Measurements from ENCODE around the gene SEZ6L2.
A peak's percentile ranks its signal among the peaks of the same experiment; 100 is the strongest.
"Not testable (repeated sequence)": the region's sequence is repeated elsewhere in the genome, so short reads cannot be mapped to it uniquely, and the experiment has no call there.

Gene SEZ6L2

GRCh38 chr16:29910819-29911675 lies 11.7 kb upstream of the SEZ6L2 start:
- no peak for DNase-seq (ENCODE audit: low read depth)

GRCh38 chr16:29909851-29910250 lies 10.5 kb upstream of the SEZ6L2 start:
- not testable (repeated sequence) for DNase-seq (ENCODE audit: low read depth)

GRCh38 chr16:29909391-29909790 lies 10.0 kb upstream of the SEZ6L2 start:
- DNase-seq (ENCODE audit: low read depth) = no peak

- no peak for DNase-seq (ENCODE audit: low read depth)
Measured at GRCh38 chr16:29908719-29909220, 9.4 kb upstream of the SEZ6L2 start.

- no peak for DNase-seq (ENCODE audit: low read depth)
Measured at GRCh38 chr16:29907973-29908372, 8.6 kb upstream of the SEZ6L2 start.

DNA sequence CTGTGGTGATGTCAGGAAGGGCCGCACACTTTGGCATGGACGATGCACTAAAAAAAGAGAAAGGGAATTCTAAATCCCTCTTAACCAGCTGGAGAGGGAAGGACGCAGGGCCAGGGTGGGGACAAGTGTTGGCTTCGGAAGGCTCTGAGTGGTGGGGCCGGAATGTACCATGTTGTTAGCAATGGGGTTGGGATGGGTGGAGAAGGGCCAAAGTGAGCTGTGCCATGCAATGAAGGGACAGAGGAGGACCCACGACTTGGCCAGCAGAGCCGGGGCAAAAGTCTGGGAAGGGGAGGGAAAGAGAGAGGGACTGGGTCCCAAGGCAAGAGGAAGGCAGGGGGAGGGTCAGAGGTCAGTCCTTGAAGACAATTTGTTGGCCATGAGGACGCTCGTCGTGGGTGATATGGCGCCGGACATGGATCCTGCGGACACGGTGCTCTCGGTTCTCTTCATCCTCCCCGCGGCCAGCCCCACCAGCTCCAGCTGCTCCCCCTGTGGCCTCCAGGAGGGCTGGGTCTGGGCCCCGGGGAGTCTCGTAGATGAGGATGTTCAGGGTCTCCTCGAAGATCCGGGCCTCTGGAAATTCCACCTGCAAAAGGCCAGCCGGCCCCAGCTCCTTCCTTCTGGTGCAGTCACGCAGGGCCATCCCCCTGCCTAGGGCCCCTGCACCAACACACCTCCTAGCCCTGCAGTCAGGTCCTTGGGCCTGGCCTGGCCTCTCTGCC lies 7.3 kb upstream of the SEZ6L2 start:
- DNase-seq (ENCODE audit: low read depth) = no peak

DNA sequence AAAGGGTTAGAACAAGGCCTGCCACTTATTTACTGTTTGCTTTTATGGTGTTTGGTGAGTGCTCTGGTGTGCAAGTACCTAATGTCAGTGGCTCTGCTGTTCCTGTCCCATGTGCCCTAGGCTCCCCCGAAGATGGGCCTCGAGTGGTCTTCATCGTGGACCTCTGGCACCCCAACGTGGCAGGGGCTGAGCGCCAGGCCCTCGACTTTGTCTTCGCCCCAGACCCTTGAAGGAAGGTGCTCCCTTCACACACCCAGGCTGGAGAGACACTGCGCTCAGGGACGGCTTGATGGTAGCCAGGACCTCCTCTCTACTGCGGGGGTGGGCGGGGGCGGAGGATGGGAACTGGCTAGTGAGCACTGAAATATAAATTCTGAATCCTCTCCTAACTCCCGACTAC lies 6.3 kb upstream of the SEZ6L2 start:
- no peak for DNase-seq (ENCODE audit: low read depth)

GRCh38 chr16:29904947-29905346 lies 5.6 kb upstream of the SEZ6L2 start:
- no peak for DNase-seq (ENCODE audit: low read depth)

GRCh38 chr16:29903590-29903989 lies 4.2 kb upstream of the SEZ6L2 start:
- no peak for DNase-seq (ENCODE audit: low read depth)

- no peak for DNase-seq (ENCODE audit: low read depth)
Measured at GRCh38 chr16:29901607-29901945, 2.2 kb upstream of the SEZ6L2 start.

- no peak for DNase-seq (ENCODE audit: low read depth)
Measured at GRCh38 chr16:29900888-29901606, 1.7 kb upstream of the SEZ6L2 start.

DNA sequence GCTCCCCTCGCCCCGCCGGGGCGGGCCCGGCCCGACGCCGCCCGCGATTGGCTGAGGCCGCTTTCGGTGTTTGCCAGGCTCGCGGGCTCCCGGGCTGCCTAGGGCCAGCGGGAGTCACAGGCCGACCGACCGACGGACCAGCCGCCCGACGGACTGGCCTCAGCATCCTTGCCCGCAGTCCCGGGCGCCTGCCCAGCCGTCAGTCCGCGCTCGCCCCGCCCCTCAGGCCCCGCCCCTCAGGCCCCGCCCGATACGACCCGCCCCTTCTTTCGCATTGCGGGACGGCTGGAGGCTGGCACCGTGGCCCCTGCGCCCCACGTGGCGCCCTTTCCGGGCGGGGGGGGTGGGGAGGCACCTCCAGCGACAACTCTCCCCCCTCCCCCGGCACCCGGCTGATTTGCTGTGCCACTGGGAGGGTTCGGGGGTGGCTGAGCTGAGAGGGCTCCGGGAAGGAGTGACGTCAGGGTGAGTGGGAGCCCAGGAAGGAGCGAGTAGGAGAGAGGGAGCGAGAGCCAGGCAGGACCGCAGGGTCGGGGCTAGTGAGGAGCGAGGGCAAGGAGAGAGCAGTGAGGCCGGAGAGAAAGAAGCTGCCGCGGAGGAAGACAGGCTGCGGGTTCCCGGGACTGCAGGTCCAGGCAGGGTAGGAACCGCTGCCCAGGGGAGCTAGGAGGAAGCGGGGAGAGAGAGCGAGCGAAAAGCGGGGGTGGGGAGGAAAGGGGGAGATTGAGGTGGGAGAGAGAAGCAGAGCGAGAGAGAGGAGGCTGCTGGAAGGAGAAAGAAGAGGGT lies 945 bp upstream of the SEZ6L2 start, which contains the start of gene ASPHD1:
TSS of gene ASPHD1 (plus strand) at position 387 of the 786 bp plus-strand sequence. CDS start 484 bp downstream, outside the sequence.
- DNase-seq (ENCODE audit: low read depth) = peak; percentile 67

- no peak for DNase-seq (ENCODE audit: low read depth)
Measured at GRCh38 chr16:29898804-29899515, 390 bp downstream of the SEZ6L2 start.

DNA sequence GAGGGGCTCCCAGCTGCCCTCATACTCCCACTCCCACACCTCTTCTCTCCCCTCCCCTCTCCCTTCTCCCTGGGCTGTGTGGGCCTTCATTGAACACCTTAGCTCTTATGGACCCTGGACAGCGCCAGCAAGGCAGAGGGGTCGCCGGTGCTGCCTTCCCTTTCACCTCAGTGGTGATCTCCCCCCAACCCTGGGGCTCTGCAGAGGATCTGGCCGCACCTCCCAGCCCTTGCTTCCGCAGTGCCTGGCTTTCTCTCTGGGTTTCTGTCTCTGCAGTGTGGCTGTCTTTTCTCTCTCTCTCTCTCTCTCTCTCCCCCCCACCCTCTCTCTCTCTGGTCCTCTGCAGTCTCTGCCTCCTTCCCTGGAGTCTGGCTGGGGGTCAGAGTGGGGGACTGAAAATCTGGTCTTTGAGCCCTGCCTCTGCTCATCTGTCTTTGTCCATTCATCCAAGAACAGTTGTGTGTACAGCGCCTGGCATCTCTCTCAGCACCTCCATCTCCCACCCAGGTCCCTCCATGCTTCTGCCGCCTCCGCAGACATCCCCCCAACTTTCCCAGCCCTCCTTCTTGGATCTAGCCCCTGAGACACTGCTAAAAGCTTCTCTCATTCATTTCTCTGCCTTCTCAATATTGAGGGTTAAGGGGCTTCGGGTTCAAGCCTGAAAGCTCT lies 1.1 kb downstream of the SEZ6L2 start:
- DNase-seq (ENCODE audit: low read depth) = no peak

DNA sequence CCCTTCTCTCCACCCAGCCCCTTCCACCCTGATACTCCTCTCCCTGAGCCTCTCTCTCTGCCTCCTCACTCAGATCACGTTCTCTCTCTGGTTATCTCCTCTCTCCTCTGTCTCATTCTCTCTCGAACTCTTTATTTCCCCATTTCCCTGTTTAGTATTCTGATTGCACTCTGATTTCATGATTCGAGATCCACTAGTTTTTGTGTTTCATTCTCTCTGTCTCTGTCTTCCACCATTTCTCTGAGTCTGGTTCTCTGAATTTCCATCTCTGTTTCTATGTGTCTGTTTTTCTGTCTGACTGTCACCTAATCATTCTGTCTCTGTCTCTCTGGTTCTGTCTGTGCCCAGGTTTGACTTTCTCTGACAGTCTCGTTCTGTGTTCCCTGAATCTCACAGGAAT lies 2.0 kb downstream of the SEZ6L2 start:
- DNase-seq (ENCODE audit: low read depth) = no peak

DNA sequence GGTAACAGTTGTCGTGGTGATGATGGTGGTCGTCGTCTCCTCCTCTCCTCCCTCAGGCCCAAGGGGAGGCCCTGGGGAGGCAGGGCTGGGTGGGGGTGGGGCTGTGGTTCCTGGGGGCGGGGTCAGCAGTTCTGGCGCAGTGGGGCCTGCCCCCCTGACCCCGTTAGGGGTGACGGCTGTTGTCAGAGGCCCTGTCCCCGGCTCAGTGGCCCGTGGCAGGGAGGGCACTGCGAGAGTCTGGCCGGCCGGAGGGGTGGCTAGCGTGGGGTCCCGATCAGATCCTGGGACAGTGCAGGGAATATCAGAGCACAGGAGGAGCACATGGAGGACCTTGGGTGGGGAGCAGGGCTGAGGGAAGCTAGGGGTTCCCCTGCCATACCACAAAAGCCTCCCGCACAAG lies 2.5 kb downstream of the SEZ6L2 start:
- no peak for DNase-seq (ENCODE audit: low read depth)

GRCh38 chr16:29894352-29894751 lies 5.0 kb downstream of the SEZ6L2 start:
- no peak for DNase-seq (ENCODE audit: low read depth)

- DNase-seq (ENCODE audit: low read depth) = no peak
Measured at GRCh38 chr16:29893553-29893952, 5.8 kb downstream of the SEZ6L2 start.

DNA sequence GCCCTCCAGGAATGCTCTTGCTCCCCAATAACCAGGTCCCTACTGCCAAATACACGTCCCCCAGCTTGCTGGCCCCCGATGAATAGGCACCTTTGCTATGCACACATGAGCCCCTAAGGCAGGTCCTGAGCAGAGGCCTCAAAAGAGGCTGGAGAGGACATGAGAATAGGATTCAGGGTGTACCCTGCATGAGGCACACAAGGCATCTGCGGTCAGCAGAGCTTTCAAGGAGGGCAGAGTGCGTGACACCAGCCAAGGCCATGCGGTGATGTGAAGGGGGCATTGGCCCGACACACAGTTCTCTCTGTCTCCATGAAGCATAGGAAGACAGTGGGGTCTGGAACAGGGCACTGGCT lies 6.9 kb downstream of the SEZ6L2 start:
- no peak for DNase-seq (ENCODE audit: low read depth)
